PC-9 (cell line): ENCODE measurements around the gene MPHOSPH9. TPM values are rescaled to one million over a fixed set of nuclear protein-coding genes. Genes with fewer than 3 reads are reported as not detected.

ENCODE experiments used
- BruUV-seq: library from RNA; stranded (reverse); fragments of 400-500 nt; replicated peaks from 2 replicates; lab custom pipeline; 2021; lab: Mats Ljungman, UMichigan
- CTCF ChIA-PET: fragments of 300-600 bp; sonication (Branson Sonifier 250); formaldehyde crosslinking; loops from one replicate; lab custom pipeline; 2022; ENCODE audit warnings: antibody characterized with exemption; lab: Charles Lee
- POLR2A ChIA-PET: fragments of 300-600 bp; sonication (Branson Sonifier 250); formaldehyde crosslinking; loops from one replicate; lab custom pipeline; 2022; ENCODE audit warnings: antibody characterized with exemption; ENCODE audit not compliant: unreplicated experiment; lab: Charles Lee
- DNase-seq, 2 experiments: peaks; one replicate each; pipeline versions ENCODE4 v3.0.0 to v3.0.0-alpha.2; 2015 to 2022; ENCODE audit warnings: mixed read lengths in 1 of 2
- H2AFZ ChIP-seq: fragments of 200-600 bp; sonication (generic); 2 replicates; pipeline ENCODE4 v1.8.1; 2017; ENCODE audit warnings: antibody characterized with exemption
- H3F3A ChIP-seq: fragments of 200-600 bp; sonication (generic); 2 replicates; pipeline ENCODE4 v1.8.1; 2017; ENCODE audit warnings: antibody characterized with exemption, mild to moderate bottlenecking, low read depth; ENCODE audit not compliant: insufficient read depth
- H3K27ac ChIP-seq: fragments of 200-600 bp; sonication (generic); 2 replicates; pipeline ENCODE4 v1.6.1; 2016; ENCODE audit warnings: mixed run types
- H3K27me3 ChIP-seq: fragments of 200-600 bp; sonication (generic); 2 replicates; pipeline ENCODE4 v1.6.1; 2016; ENCODE audit warnings: low read depth, mixed run types; ENCODE audit not compliant: insufficient read depth
- H3K36me3 ChIP-seq: fragments of 200-600 bp; sonication (generic); 2 replicates; pipeline ENCODE4 v1.6.1; 2016; ENCODE audit warnings: low read depth, mixed run types
- H3K4me1 ChIP-seq: fragments of 200-600 bp; sonication (generic); replicated peaks from 2 replicates; pipeline ENCODE4 v1.6.1; 2016; ENCODE audit warnings: mixed run types; ENCODE audit not compliant: insufficient read depth
- H3K4me2 ChIP-seq: fragments of 200-600 bp; sonication (generic); 2 replicates; pipeline ENCODE4 v1.6.1; 2017; ENCODE audit warnings: mixed run types
- H3K4me3 ChIP-seq: fragments of 200-600 bp; sonication (generic); 2 replicates; pipeline ENCODE4 v1.6.1; 2016; ENCODE audit warnings: mixed run types
- H3K79me2 ChIP-seq: fragments of 200-600 bp; sonication (generic); 2 replicates; pipeline ENCODE4 v1.6.1; 2017; ENCODE audit warnings: low read depth, mixed run types
- H3K9me2 ChIP-seq: fragments of 200-600 bp; sonication (generic); 2 replicates; pipeline ENCODE4 v1.8.1; 2017; ENCODE audit warnings: mild to moderate bottlenecking; ENCODE audit not compliant: insufficient read depth
- H3K9me3 ChIP-seq: fragments of 200-600 bp; sonication (generic); 2 replicates; pipeline ENCODE4 v1.8.1; 2016; ENCODE audit warnings: low read depth; ENCODE audit not compliant: insufficient read depth
- H4K20me1 ChIP-seq: fragments of 200-600 bp; sonication (generic); 2 replicates; pipeline ENCODE4 v1.8.1; 2017; ENCODE audit not compliant: insufficient read depth
- CTCF ChIP-seq: fragments of 200-600 bp; sonication (generic); conservative IDR thresholded peaks from 2 replicates; pipeline ENCODE4 v1.6.1; 2017; ENCODE audit warnings: mixed run types, antibody characterized with exemption, mild to moderate bottlenecking, moderate library complexity
- EZH2 ChIP-seq: fragments of 200-600 bp; sonication (generic); IDR thresholded peaks from 2 replicates; pipeline ENCODE4 v1.8.0; 2017; ENCODE audit warnings: antibody characterized with exemption, low read depth
- intact Hi-C: fragments of 100-400 bp; cut with micrococcal nuclease; formaldehyde crosslinking; loops from one replicate; pipeline ENCODE4 v1.10.0; 2022; ENCODE audit not compliant: unreplicated experiment
- total RNA-seq: library from RNA; stranded (reverse); gene quantifications from 2 replicates; pipeline ENCODE4 v1.2.3, GENCODE V29; 2021

Gene MPHOSPH9
- total RNA-seq, 1 experiment from 2014 or later, result 58.5 TPM

- Histone ChIP-seq H3K27me3 (no peaks in the 10 kb centered on the region), H3K4me3 (no peak overlapping the region), H3K9me3 (no peaks in the 10 kb centered on the region), H3K27ac (no peak overlapping the region), H3K4me1 (no peaks in the 10 kb centered on the region), H3K4me2 (no peak overlapping the region), H3K36me3 (0 out of 2 replicates have a peak, but pooled peaks cover 5% of the 10 kb centered on the region), H3K9me2 (no peaks in the 10 kb centered on the region), H4K20me1 (no peaks in the 10 kb centered on the region; the same call in 1 of the 2 replicates), H3K79me2 (peaks cover 6% of the 10 kb centered on the region), H3F3A (peaks cover 5% of the 10 kb centered on the region; the same call in 1 of the 2 replicates), H2AFZ (no peak overlapping the region)
- intact Hi-C loops, result no loop called here
- TF ChIP-seq CTCF, result no peak
- TF ChIP-seq EZH2, result no peak
- no TSS peak for BruUV-seq
- no peak for DNase-seq
- ChIA-PET CTCF (no interaction called here), POLR2A (no interaction called here)
Observed at GRCh38 chr12:123264642-123265041, 31.7 kb upstream of the MPHOSPH9 start.

GRCh38 chr12:123263196-123263817, 30.4 kb upstream of the MPHOSPH9 start:
- ChIA-PET POLR2A (interaction anchor here (0.5 kb wide), 1 partner anchor 31 kb away, joined by 10 read pairs; no protein-coding TSS in a partner anchor), CTCF (no interaction called here)
- Histone ChIP-seq H4K20me1 (no peaks in the 10 kb centered on the region), H3K9me2 (no peaks in the 10 kb centered on the region), H2AFZ (no peak overlapping the region), H3K36me3 (peaks cover 5% of the 10 kb centered on the region; the same call in 1 of the 2 replicates), H3K27me3 (no peaks in the 10 kb centered on the region), H3F3A (peaks cover 16% of the 10 kb centered on the region; the same call in 1 of the 2 replicates), H3K4me1 (no peaks in the 10 kb centered on the region), H3K4me3 (no peak overlapping the region), H3K9me3 (no peaks in the 10 kb centered on the region), H3K79me2 (no peaks in the 10 kb centered on the region), H3K4me2 (no peak overlapping the region), H3K27ac (no peak overlapping the region)
- intact Hi-C loops, result no loop called here
- no peak for DNase-seq
- no TSS peak for BruUV-seq
- TF ChIP-seq CTCF, result no peak
- no peak for TF ChIP-seq EZH2

GRCh38 chr12:123261196-123261595, 28.3 kb upstream of the MPHOSPH9 start:
- no TSS peak for BruUV-seq
- no peaks in the 10 kb centered on the region for H4K20me1 ChIP-seq
- H3K4me1 ChIP-seq, result no peaks in the 10 kb centered on the region
- TF ChIP-seq EZH2 (no peak), CTCF (no peak)
- H3K4me2 ChIP-seq, result no peak overlapping the region
- H3K4me3 ChIP-seq, result no peak overlapping the region
- no peaks in the 10 kb centered on the region for H3K79me2 ChIP-seq
- ChIA-PET POLR2A (no interaction called here), CTCF (no interaction called here)
- DNase-seq, result no peak
- H2AFZ ChIP-seq, result no peak overlapping the region
- H3F3A ChIP-seq, result peaks cover 17% of the 10 kb centered on the region; the same call in 1 of the 2 replicates
- intact Hi-C loops, result no loop called here
- no peaks in the 10 kb centered on the region for H3K27me3 ChIP-seq
- no peaks in the 10 kb centered on the region for H3K9me3 ChIP-seq
- H3K36me3 ChIP-seq, result peaks cover 5% of the 10 kb centered on the region; the same call in 1 of the 2 replicates
- no peak overlapping the region for H3K27ac ChIP-seq
- no peaks in the 10 kb centered on the region for H3K9me2 ChIP-seq
